Islet precursor cell (in vitro differentiated cells): ENCODE data around the gene NEK5.
A peak's percentile ranks its signal among the peaks of the same experiment; 100 is the strongest.
"Not testable (repeated sequence)": the region's sequence is repeated elsewhere in the genome, so short reads cannot be mapped to it uniquely, and the experiment has no call there.

Source experiments
- DNase-seq: peaks from one replicate; pipeline ENCODE4 v3.0.0-alpha.2; 2018

The NEK5 gene

DNA sequence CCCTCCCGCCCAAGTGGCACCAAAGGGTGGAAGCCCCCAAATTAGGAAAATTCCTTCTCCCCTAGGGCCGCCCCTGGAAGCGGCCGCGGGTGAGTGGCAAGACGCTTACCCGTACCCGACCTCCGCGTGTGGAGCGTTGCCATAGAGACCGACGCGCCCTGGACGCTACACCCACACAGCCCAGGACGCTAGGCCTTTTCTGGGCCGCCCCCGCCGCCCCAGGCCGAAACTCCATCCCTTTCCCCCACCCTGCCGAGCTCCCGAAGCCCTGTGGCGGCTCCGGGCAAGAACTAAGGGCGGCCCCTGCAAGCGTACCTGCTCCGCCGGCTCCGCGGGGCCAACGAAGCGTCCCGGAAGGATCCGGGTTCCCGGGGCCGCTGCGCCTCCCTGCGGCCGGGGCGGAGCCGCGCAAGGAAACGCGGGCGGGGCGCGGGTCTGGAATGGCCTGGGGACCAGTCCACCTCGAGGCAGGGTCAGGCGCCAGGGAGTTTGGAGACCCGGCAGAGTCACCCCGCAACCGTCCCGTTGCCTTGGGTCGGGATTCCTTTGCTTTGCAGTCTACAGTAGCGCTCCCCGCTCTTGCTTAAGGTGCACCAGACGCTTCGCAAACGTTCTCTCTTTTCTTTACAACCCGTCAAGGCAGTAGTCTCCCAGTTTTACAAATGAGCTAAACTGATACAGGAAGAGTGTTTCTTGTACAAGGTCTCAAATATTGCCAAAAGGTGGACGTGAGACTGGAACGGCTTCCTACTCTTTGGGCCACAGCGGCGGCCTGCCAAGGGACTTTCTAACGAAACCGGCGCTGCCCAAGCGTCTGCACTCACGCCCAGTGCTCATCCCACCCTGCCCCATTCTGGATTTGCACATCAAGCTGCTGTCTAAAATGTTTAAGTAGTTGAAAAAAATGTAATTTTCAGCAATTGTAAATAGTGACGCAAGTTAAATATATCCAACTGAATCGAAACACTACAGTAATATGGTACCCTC, at the start of gene NEK5:
NEK5 (minus strand) TSS at position 360 of the 987 bp plus-strand sequence. CDS start 1,591 bp downstream, outside the sequence.
- DNase-seq: peak; percentile 88

DNA sequence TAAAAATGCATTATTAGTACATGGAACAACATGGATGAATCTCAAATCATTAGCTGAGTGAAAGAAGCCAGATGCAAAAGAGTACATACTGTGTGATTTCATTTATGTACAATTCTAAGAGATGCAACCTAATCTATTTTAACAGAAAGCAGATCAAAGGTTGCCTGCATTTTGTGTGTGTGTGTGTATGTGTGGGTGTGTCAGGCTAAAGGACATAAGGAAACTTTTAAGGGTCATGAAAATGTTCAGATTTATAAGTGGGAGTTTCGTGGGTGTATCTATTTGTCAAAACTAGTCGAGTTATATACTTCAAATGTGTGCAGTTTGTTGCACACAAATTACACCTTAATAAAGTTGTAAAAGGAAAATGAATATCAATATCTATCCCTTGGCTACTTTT, 48.4 kb upstream of the NEK5 start:
- DNase-seq: no peak

DNA sequence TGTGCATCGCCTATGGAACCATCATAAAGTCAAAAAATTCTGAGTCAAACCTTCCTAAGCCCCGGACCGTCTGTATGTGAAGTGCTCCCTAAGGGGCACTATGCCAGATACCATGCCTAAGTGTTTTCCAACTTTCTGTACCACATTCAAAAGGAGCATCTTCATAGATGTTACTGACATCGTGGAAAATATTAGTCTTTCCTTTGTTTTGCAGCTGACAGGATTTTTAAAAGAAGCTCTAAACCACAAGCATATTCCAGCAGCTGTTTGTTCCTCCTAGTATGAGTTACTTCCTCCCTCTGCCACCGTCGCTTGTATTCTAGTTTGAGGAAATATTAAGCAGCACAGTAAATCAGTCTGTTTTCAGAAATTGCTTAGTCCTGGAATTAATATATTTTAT, 45.1 kb upstream of the NEK5 start:
- not testable (repeated sequence) for DNase-seq

GRCh38 chr13:52173373-52173772, 44.5 kb upstream of the NEK5 start:
- no peak for DNase-seq

GRCh38 chr13:52171686-52172085, 42.8 kb upstream of the NEK5 start:
- DNase-seq: not testable (repeated sequence)

- not testable (repeated sequence) for DNase-seq
Measured at GRCh38 chr13:52170828-52171391, 42.0 kb upstream of the NEK5 start.

GRCh38 chr13:52169839-52170238, 41.0 kb upstream of the NEK5 start:
- no peak for DNase-seq

- no peak for DNase-seq
Measured at GRCh38 chr13:52165411-52165810, 36.5 kb upstream of the NEK5 start.

DNA sequence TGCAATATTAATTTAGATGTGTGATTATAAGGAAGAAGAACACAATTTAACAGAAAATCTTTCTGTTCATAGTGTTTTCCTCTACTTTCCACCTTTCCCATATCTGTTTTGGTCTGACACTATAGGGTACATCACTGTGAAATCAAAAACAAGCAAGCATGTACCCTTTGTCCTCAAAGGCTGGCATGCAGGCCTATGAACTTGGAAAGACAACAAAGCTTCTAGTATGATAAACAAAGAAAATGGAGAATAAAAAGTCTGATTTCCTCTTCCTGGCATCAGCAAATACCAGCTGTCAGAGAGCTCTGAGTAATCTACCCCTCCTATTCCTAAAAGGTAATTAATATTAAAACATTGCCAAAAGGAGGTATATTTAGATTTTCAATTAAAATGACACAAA, 36.1 kb upstream of the NEK5 start:
- DNase-seq: no peak

GRCh38 chr13:52163878-52164277, 35.0 kb upstream of the NEK5 start:
- not testable (repeated sequence) for DNase-seq

DNA sequence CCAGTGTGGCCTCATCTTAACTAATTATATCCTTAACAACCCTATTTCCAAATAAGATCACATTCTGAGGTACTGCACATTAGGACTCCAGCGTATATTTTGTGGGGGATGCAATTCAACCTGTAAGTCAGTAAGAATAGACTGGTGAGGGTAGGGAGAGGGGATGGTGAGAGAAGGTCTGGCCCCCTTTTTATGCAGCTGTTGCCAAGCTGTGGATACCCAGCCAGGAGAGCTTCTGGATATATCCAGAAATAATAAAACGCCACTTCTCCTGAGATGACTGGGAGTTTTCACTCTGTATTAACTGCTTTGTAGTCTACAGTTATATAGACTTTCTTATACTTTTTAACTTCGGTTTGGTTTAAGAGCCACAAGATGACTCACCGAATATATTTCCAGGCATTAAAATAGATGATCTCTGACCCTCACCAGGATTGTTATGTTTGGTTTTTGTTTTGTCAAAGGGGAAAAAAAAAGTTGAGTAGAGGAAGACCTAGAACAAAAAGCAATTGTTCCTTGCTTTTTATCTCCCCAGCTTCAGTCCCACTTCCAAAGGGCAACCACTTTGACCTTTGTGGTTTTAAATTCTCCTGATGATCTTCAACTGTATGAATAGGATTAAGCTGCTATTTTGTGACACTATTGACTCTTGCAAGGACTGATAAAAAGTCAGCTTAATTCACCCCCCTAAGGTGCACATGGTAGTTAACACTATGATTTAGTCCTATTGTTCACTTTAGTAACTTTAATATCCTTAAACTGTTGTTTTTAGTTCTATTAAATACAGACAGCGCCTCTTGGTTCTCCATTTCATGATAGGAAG, 33.6 kb upstream of the NEK5 start:
- no peak for DNase-seq

DNA sequence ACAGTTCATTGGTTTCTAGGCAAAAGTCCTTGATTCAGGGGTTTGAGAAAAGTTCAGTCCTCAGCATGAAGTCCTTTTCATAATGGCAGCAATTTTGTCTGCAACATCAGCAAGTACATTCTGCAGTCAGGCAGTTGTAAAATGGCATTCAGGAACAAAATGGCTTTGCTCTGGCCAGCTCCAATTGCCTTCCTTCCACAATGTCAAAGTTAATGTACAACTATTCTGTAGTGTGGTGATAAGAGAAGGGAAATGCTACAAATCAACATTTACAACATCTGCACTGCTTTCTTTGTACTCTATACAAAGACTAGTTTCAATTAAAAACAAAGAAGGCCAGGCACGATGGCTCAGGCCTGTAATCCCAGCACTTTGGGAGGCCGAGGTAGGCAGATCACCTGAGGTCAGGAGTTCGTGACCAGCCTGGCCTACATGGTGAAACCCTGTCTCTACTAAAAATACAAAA, 32.3 kb upstream of the NEK5 start:
- DNase-seq: no peak

GRCh38 chr13:52160506-52160905, 31.6 kb upstream of the NEK5 start:
- no peak for DNase-seq

GRCh38 chr13:52160053-52160452, 31.2 kb upstream of the NEK5 start:
- DNase-seq: no peak

DNA sequence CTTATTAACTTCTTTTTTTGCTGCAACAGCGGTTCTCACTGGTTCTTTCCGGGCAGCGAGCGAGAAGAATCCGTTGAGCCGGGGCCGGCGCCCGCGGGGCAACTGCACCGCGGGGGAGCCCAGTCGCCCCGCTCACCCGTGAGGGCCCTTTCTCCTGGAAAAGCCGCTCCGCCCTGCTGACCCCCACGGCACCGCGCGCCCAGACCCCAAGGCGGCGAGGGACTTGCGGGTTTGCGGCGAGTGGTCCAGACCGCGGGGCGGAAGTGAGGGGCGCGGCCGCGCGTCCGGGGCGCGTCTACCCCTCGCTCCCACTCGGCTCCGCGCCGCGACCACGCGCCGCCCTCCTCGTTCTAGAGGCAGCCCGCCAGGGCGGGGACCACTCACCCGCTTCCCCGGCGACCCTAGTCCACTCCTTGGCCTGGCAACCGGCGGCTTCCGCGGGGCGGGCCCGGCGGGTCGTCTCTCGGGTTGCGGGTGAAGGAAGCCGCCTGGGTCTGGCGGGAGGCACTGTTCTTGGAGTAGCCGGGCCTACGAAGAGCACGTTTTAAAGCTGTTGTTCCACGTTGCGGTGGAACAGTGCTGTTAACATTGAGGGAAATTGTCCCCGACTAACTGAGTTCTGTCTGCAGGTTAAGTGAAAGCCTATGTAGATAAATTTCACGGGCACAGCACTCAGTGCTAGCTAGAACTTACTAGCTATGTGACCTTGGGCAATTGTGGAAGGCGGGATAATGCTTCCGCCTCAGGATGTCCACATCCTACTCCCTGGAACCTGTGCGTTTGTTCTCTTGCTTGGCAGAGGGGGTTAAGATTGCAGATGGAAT, 30.5 kb upstream of the NEK5 start, which contains the start of gene NEK3:
NEK3 (minus strand) TSS at position 439 of the 824 bp plus-strand sequence. CDS start 3,406 bp downstream, outside the sequence.
- DNase-seq: peak; percentile 84

- no peak for DNase-seq
Measured at GRCh38 chr13:52158629-52159158, 29.8 kb upstream of the NEK5 start.

- DNase-seq: no peak
Measured at GRCh38 chr13:52156724-52157261, 27.9 kb upstream of the NEK5 start.

DNA sequence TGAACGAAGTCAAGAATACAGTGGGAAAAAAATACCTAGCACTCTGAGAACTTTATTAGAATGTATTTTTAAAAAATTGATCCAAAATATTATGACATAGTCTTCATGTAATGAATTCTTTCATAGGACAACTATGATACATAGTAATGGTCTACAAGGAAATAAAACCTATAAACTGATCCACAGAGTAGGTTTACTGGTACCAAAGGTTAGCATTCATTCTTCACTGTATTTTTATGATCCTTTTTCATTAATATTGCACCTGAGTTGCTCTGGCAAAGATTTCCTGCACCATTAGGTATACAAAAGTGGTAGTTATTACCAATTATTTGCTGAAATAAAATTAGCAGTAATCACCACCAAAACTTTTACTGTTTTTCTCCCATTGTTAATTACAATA, 26.3 kb upstream of the NEK5 start:
- no peak for DNase-seq

DNA sequence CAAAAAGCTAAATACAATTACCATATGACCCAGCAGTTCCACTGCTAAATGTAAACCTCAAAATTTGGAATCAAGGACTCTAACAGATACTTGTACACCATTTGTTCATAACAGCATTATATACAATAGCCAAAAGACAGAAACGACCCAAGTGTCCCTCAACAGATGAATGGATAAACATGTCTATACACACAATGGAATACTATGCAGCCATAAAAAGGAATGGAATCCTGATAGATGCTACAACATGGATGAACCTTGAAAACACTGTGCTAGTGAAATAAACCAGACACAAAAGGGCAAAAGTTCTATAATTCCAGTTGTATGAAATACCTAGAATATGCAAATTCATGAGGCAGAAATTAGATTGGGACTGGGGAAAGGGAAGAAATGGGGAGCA, 18.4 kb upstream of the NEK5 start:
- no peak for DNase-seq

DNA sequence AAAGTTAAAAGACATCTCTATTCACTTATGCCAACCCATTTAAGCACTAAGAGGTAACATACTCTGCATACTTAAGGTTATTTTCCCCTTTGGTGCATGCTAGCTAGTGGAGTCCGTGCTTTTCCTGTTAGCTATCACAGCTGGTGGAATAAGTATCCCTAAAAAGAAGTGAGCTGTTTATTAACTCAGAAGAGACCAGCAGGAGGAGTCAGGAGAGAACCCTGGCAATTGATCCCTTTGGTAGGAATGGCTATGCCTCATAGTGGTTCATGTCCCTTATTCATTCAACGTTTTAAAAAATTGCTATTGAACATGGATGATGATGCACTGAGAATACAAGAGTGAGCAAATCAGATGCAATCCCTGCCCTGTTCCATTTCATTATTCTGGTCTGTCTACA, 12.4 kb upstream of the NEK5 start:
- DNase-seq: no peak

DNA sequence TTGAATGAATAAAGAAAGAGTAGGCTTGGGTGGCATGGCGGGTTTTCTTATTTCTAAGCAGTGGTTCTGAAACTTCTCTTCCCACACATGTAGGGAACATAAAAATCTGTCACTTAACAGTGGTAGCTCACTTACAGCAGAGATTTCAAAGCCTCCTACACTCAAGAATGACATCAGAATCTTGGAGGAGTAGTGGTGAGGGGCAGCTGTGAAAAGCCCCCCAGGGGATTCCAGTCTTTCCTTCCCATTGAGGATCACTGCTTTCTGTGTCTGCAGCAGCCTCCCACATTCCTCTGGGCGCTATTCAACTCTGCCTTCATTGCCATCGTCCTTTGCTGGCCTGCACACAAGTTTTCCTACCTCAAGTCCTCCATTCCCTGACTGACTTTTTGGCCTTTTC, 8.6 kb upstream of the NEK5 start:
- DNase-seq: peak; percentile 79

DNA sequence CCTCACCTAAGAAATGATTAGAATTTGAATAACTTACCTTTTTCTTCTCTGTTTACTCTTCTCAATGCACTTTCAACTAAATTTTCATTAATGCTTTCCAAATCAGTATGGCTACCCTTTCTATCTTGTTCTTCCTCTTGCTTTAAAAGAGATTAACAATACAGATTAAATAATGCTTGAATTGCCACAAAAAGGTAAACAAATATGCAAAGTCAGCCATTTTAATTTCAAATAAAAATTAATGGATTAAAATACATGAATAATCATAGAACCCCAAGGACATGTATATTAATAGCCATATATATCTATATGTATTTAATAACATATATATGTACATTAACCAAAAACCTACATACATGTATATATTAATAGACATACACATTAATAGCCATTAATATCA, 7.9 kb upstream of the NEK5 start:
- DNase-seq: no peak
